ENCODE measurements around the gene IL36G. TPM values are rescaled to one million over a fixed set of nuclear protein-coding genes. Genes with fewer than 3 reads are reported as not detected.
"Not testable (repeated sequence)": the region's sequence is repeated elsewhere in the genome, so short reads cannot be mapped to it uniquely, and the experiment has no call there.

IL36G gene
- not detected for total RNA-seq

DNA sequence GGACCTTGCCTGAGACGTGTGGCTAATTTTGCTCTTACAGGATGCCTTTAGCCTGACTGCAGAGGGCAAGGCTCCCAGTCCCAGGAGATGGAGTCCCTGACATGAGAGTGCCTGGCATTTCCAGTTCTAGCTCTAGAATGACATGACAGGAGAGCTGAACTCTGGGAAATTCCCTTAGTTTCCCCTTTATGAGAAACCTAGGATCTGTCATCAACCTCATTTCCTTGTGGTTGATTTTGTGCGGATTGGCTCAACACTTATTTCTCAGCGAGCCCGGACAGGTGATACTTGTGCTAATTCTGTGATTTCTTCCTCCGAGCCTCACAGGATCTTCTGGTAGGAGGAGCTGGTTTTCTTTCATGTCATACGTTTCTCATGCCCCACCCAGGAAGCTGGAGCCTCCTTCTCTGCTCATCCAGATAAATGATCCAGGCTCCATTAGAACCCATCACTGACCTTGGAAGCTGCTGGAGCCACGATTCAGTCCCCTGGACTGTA lies at the start of gene IL36G:
Gene IL36G, plus strand, starts transcription at position 448 of the 498 bp plus-strand sequence. CDS start 633 bp downstream, outside the sequence.
- Mint-ChIP-seq H3K27me3 (peaks cover 4% of the 10 kb centered on the region), H3K27ac (no peak within 1 kb of the TSS), H3K4me1 (ENCODE audit: low read depth) (peaks cover 20% of the 10 kb centered on the region), H3K36me3 (no peaks in the 10 kb centered on the region), H3K9me3 (no peaks in the 10 kb centered on the region), H3K4me3 (no peak within 1 kb of the TSS)
- DNase-seq = no peak
- POLR2A ChIA-PET = no interaction called here
- intact Hi-C loops (cut with micrococcal nuclease) = no loop called here
- CTCF ChIA-PET = interaction anchor here (0.6 to 1.7 kb wide), 4 partner anchors 15 to 107 kb away, joined by 3 to 7 read pairs (median 4); no protein-coding TSS in a partner anchor

- Mint-ChIP-seq H3K36me3 (no peaks in the 10 kb centered on the region), H3K27ac (no peak overlapping the region), H3K27me3 (peaks cover 1% of the 10 kb centered on the region), H3K4me1 (ENCODE audit: low read depth) (no peaks in the 10 kb centered on the region), H3K4me3 (no peak overlapping the region), H3K9me3 (no peaks in the 10 kb centered on the region)
- ChIA-PET POLR2A (no interaction called here), CTCF (no interaction called here)
- DNase-seq = no peak
- intact Hi-C loops (cut with micrococcal nuclease) = no loop called here
Observed at GRCh38 chr2:112933261-112933660, 44.5 kb upstream of the IL36G start.

DNA sequence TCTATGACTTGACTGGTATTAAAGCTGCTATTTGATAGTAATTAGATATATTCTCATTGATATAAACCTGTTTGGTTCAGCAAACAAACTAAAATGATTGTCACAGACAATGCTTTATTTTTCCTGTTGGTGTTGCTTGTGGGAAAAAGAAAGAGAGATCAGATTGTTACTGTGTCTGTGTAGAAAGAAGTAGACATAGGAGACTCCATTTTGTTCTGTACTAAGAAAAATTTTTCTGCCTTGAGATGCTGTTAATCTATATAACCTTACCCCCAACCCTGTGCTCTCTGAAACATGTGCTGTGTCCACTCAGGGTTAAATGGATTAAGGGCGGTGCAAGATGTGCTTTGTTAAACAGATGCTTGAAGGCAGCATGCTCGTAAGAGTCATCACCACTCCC lies 43.7 kb upstream of the IL36G start:
- H3K27me3 Mint-ChIP-seq; H3K4me3 Mint-ChIP-seq; H3K9me3 Mint-ChIP-seq; H3K4me1 Mint-ChIP-seq (ENCODE audit: low read depth); H3K27ac Mint-ChIP-seq; POLR2A ChIA-PET; DNase-seq; H3K36me3 Mint-ChIP-seq; intact Hi-C loops (cut with micrococcal nuclease); CTCF ChIA-PET: not testable (repeated sequence)

- H3K27me3 Mint-ChIP-seq = peaks cover 1% of the 10 kb centered on the region
- no peaks in the 10 kb centered on the region for H3K4me1 Mint-ChIP-seq (ENCODE audit: low read depth)
- no peak for DNase-seq
- H3K4me3 Mint-ChIP-seq = no peak overlapping the region
- ChIA-PET CTCF (interaction anchor here (1.5 kb wide), 1 partner anchor 52 kb away, joined by 4 read pairs; no protein-coding TSS in a partner anchor), POLR2A (no interaction called here)
- H3K9me3 Mint-ChIP-seq = no peaks in the 10 kb centered on the region
- no peaks in the 10 kb centered on the region for H3K36me3 Mint-ChIP-seq
- no peak overlapping the region for H3K27ac Mint-ChIP-seq
- intact Hi-C loops (cut with micrococcal nuclease) = no loop called here
Observed at GRCh38 chr2:112936927-112937232, 40.9 kb upstream of the IL36G start.

DNA sequence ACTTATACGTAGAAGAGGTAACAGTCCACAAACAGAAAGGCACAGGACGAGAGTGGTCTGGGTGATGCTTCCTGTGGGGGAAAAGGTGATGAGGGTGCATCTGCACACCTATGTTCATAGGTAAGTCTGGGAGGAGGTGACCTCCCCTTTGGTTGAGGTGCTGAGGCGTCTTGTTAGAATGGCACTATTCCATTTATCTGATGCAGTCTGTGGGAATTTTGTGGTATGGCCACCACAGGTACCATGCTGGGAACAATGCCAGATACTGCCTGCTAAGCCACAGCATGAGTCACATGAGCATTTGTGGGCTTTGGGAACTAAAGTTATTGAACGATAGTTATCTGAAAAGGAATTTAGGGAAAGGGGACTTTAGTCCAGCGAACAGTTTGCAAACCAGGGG lies 38.9 kb upstream of the IL36G start:
- no peaks in the 10 kb centered on the region for H3K9me3 Mint-ChIP-seq
- ChIA-PET POLR2A (no interaction called here), CTCF (interaction anchor here (0.8 to 3.6 kb wide), 2 partner anchors 57 to 190 kb away, joined by 5 to 17 read pairs; no protein-coding TSS in a partner anchor)
- peaks cover 1% of the 10 kb centered on the region for H3K27me3 Mint-ChIP-seq
- intact Hi-C loops (cut with micrococcal nuclease) = no loop called here
- no peak for DNase-seq
- no peaks in the 10 kb centered on the region for H3K36me3 Mint-ChIP-seq
- no peak overlapping the region for H3K4me3 Mint-ChIP-seq
- no peak overlapping the region for H3K27ac Mint-ChIP-seq
- no peaks in the 10 kb centered on the region for H3K4me1 Mint-ChIP-seq (ENCODE audit: low read depth)

DNA sequence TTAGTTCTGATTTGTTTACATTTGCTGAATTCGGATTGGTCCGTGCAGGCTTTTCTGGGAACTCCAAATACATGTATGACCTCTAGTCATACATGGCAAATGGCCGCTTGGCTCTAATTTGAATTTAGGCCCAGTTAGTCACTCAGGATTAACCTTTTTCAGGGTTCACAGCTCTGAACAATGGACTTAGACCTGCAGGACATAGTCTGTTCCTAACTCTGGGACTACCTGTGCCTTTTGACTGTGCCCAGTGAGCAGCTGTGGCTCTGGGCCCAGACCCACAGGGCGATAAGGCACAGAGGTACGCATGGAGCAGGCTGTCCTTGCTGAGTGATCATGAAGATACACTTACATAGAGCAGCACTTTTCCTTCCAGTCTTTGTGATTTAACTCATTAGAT lies 38.4 kb upstream of the IL36G start:
- intact Hi-C loops (cut with micrococcal nuclease) = no loop called here
- Mint-ChIP-seq H3K27me3 (peaks cover 1% of the 10 kb centered on the region), H3K9me3 (no peaks in the 10 kb centered on the region), H3K4me1 (ENCODE audit: low read depth) (no peaks in the 10 kb centered on the region), H3K4me3 (no peak overlapping the region), H3K27ac (no peak overlapping the region), H3K36me3 (no peaks in the 10 kb centered on the region)
- DNase-seq = no peak
- ChIA-PET POLR2A (no interaction called here), CTCF (interaction anchor here (0.6 to 8.9 kb wide), 5 partner anchors 16 to 189 kb away, joined by 4 to 178 read pairs (median 50); no protein-coding TSS in a partner anchor)

DNA sequence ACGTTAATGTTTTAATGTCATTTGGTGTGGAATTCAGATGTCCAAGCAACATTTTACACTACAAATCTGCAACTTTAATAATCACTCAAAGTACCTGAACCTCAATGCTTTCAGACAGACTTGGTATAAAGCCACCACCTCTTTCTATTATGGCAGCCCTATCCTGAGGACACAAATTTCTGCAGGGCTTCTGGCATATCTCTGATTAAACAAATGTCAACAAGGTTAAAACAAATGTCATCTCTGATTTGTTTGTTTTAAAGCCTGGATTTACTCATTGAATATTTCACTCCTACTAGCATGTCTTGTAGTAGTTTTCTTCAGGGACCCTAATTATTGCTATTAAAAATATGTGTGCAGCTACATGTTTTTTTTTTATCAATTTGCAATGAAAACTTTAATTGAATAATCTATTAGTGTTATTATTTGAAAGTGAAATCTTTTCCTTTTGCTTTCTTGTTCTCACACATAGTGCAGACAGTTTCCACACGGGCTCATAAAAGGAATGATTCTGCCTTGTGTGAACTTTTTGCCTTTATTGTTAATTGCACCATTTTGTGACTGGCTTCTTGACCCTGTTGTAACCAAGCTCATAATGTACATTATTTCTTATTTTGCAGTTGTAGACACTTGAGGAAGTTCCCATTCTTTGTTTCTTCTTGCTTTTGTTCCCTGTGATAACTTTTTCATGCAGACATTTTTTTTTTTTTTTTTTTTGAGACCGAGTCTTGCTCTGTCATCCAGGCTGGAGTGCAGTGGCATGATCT lies 36.8 kb upstream of the IL36G start:
- H3K4me1 Mint-ChIP-seq (ENCODE audit: low read depth) = no peaks in the 10 kb centered on the region
- ChIA-PET POLR2A (interaction anchor here (0.6 to 1.5 kb wide), 3 partner anchors 25 to 269 kb away, joined by 3 to 4 read pairs (median 4); no protein-coding TSS in a partner anchor), CTCF (interaction anchor here (0.6 to 8.9 kb wide), 44 partner anchors 9 to 349 kb away, joined by 3 to 178 read pairs (median 5); partner anchors contain the start of genes IL1B and IL36G)
- no peak for DNase-seq
- intact Hi-C loops (cut with micrococcal nuclease) = loop anchor here (1.0 to 5.0 kb wide), 3 partner anchors 56 to 339 kb away; no protein-coding TSS in a partner anchor
- peaks cover 4% of the 10 kb centered on the region for H3K9me3 Mint-ChIP-seq
- H3K36me3 Mint-ChIP-seq = no peaks in the 10 kb centered on the region
- no peak overlapping the region for H3K27ac Mint-ChIP-seq
- peaks cover 1% of the 10 kb centered on the region for H3K27me3 Mint-ChIP-seq
- no peak overlapping the region for H3K4me3 Mint-ChIP-seq

DNA sequence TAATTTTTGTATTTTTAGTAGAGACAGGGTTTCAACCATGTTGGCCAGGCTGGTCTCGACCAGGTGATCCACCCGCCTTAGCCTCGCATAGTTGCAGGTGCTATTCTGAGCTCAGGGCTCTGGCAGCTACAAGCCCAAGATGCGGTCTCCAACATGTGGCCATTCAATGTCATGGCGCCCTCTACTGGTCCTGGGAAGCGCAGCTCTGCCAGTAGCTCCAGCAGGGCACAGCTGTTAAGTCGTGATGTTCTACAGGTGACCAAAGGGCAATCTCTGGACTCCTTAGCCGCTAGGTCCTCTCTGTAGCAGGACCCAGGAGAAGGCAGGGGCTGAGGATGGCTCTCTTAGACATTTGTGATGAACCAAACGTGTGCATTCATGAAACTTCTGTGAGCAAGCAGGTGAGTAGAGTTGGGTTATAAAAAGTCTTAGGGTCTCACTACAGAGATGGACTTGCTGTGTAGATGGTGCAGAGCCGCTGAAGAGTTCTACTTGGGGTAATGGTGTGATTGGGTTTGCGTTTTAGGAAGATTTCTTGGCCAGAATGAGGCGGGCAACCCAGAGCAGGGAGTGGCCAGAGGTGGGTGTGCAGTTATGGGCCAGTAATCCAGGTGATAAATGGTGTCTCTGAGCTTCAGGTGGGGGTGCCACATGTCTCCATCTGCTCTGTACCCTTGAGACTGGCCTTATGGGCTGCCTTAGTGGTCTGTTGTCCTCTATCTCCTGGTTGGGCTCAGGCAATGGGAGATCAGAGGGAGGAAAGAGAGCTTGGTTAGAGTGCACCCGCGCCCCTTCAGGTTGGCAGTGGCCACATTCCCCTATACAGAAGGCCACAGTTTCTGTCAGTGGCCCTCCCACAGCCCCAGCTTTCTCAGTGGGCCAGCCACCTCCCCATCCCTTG lies 35.8 kb upstream of the IL36G start:
- no peaks in the 10 kb centered on the region for H3K27me3 Mint-ChIP-seq
- H3K9me3 Mint-ChIP-seq = peaks cover 4% of the 10 kb centered on the region
- intact Hi-C loops (cut with micrococcal nuclease) = loop anchor here (1.0 to 5.0 kb wide), 3 partner anchors 57 to 340 kb away; no protein-coding TSS in a partner anchor
- ChIA-PET CTCF (interaction anchor here (0.6 to 8.9 kb wide), 46 partner anchors 10 to 350 kb away, joined by 3 to 178 read pairs (median 5); partner anchors contain the start of genes IL1B and IL36G), POLR2A (interaction anchor here (0.6 to 1.5 kb wide), 3 partner anchors 26 to 270 kb away, joined by 3 to 4 read pairs (median 4); no protein-coding TSS in a partner anchor)
- peak; percentile 85 for DNase-seq
- no peaks in the 10 kb centered on the region for H3K4me1 Mint-ChIP-seq (ENCODE audit: low read depth)
- no peak overlapping the region for H3K4me3 Mint-ChIP-seq
- no peaks in the 10 kb centered on the region for H3K36me3 Mint-ChIP-seq
- H3K27ac Mint-ChIP-seq = no peak overlapping the region

- Mint-ChIP-seq H3K9me3 (peaks cover 4% of the 10 kb centered on the region), H3K4me1 (ENCODE audit: low read depth) (no peaks in the 10 kb centered on the region), H3K4me3 (no peak overlapping the region), H3K27me3 (no peaks in the 10 kb centered on the region), H3K27ac (no peak overlapping the region), H3K36me3 (no peaks in the 10 kb centered on the region)
- CTCF ChIA-PET = interaction anchor here (0.8 to 8.9 kb wide), 17 partner anchors 12 to 314 kb away, joined by 3 to 178 read pairs (median 12); partner anchors contain the start of gene IL1B
- intact Hi-C loops (cut with micrococcal nuclease) = loop anchor here (5.0 kb wide), 1 partner anchor 340 kb away; no protein-coding TSS in a partner anchor
- POLR2A ChIA-PET = interaction anchor here (1.5 kb wide), 1 partner anchor 194 kb away, joined by 4 read pairs; no protein-coding TSS in a partner anchor
- no peak for DNase-seq
Observed at GRCh38 chr2:112942654-112943002, 35.2 kb upstream of the IL36G start.

GRCh38 chr2:112944971-112945370 lies 32.8 kb upstream of the IL36G start:
- DNase-seq = no peak
- H3K36me3 Mint-ChIP-seq = no peaks in the 10 kb centered on the region
- no peak overlapping the region for H3K27ac Mint-ChIP-seq
- ChIA-PET CTCF (interaction anchor here (0.7 to 8.9 kb wide), 4 partner anchors 14 to 218 kb away, joined by 3 to 178 read pairs (median 22); no protein-coding TSS in a partner anchor), POLR2A (no interaction called here)
- no peaks in the 10 kb centered on the region for H3K4me1 Mint-ChIP-seq (ENCODE audit: low read depth)
- H3K4me3 Mint-ChIP-seq = no peak overlapping the region
- peaks cover 5% of the 10 kb centered on the region for H3K27me3 Mint-ChIP-seq
- intact Hi-C loops (cut with micrococcal nuclease) = loop anchor here (5.0 kb wide), 1 partner anchor 343 kb away; no protein-coding TSS in a partner anchor
- H3K9me3 Mint-ChIP-seq = peaks cover 4% of the 10 kb centered on the region

DNA sequence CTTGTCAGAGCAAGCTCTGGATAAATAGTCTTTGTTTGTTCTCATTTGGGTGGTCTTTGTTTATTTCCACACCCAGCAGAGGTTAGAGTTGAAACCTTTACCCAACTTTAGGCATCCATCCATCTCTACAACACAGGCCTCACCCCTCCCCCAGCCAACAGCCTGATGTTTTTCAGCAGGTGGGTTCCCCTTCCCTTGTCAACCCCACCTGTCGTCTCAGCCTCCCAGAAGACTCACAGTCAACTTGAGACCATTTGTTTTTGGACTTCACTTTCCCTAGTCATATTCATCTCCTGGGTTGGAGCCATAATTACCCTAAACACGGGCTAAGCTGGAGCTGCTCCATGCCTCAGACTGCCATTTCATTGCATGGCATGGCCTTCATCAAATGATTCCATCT lies 31.7 kb upstream of the IL36G start:
- H3K4me3 Mint-ChIP-seq = no peak overlapping the region

More for the DNA sequence above, 31.7 kb upstream of the IL36G start:
- Mint-ChIP-seq H3K9me3 (peaks cover 4% of the 10 kb centered on the region), H3K27me3 (peaks cover 7% of the 10 kb centered on the region), H3K27ac (no peak overlapping the region), H3K36me3 (no peaks in the 10 kb centered on the region), H3K4me1 (ENCODE audit: low read depth) (no peaks in the 10 kb centered on the region)
- CTCF ChIA-PET = interaction anchor here (1.0 to 8.9 kb wide), 4 partner anchors 14 to 196 kb away, joined by 3 to 178 read pairs (median 4); no protein-coding TSS in a partner anchor
- intact Hi-C loops (cut with micrococcal nuclease) = no loop called here
- POLR2A ChIA-PET = no interaction called here
- DNase-seq = no peak

All from activated CD4-positive, alpha-beta memory T cell treated with anti-CD3 and anti-CD28 coated beads for 36 hours (primary cell).